HG02885 (cell line): ENCODE results near the gene FOXD1.
"Not testable (repeated sequence)": the region's sequence is repeated elsewhere in the genome, so short reads cannot be mapped to it uniquely, and the experiment has no call there.

Source experiments
- ATAC-seq: cut with Tn5 transposase; IDR thresholded peaks from one replicate; pipeline ENCODE4 v1.9.1; 2021; ENCODE audit warnings: mild to moderate bottlenecking; ENCODE audit not compliant: unreplicated experiment, poor library complexity

Gene FOXD1

GRCh38 chr5:73448463-73449136 is at the start of gene FOXD1:
TSS of gene FOXD1 (minus strand) at chr5:73448777. CDS start at chr5:73448362, 415 bp downstream.
- peak; percentile 64 for ATAC-seq

GRCh38 chr5:73497497-73498056 is 49.0 kb upstream of the FOXD1 start:
- no peak for ATAC-seq

- ATAC-seq = no peak
These were observed 48.4 kb upstream of the FOXD1 start for GRCh38 chr5:73496984-73497457.

- ATAC-seq = no peak
These were observed 47.3 kb upstream of the FOXD1 start for GRCh38 chr5:73495772-73496335.

- ATAC-seq = no peak
These were observed 46.1 kb upstream of the FOXD1 start for GRCh38 chr5:73494721-73495120.

- ATAC-seq = no peak
These were observed 44.8 kb upstream of the FOXD1 start for GRCh38 chr5:73493421-73493820.

- ATAC-seq = no peak
These were observed 42.6 kb upstream of the FOXD1 start for GRCh38 chr5:73491155-73491554.

- ATAC-seq = no peak
These were observed 41.5 kb upstream of the FOXD1 start for GRCh38 chr5:73490088-73490487.

GRCh38 chr5:73488806-73489205 is 40.2 kb upstream of the FOXD1 start:
- no peak for ATAC-seq

- no peak for ATAC-seq
These were observed 39.2 kb upstream of the FOXD1 start for GRCh38 chr5:73487815-73488214.

GRCh38 chr5:73487257-73487656 is 38.7 kb upstream of the FOXD1 start:
- ATAC-seq = not testable (repeated sequence)

- no peak for ATAC-seq
These were observed 37.7 kb upstream of the FOXD1 start for GRCh38 chr5:73486119-73486899.

- no peak for ATAC-seq
These were observed 37.1 kb upstream of the FOXD1 start for GRCh38 chr5:73485715-73486114.

GRCh38 chr5:73484511-73484910 is 35.9 kb upstream of the FOXD1 start:
- no peak for ATAC-seq

GRCh38 chr5:73483676-73484075 is 35.1 kb upstream of the FOXD1 start:
- no peak for ATAC-seq

GRCh38 chr5:73482383-73483136 is 34.0 kb upstream of the FOXD1 start:
- ATAC-seq = no peak

GRCh38 chr5:73480500-73480899 is 31.9 kb upstream of the FOXD1 start:
- ATAC-seq = no peak

GRCh38 chr5:73472116-73472515 is 23.5 kb upstream of the FOXD1 start:
- ATAC-seq = no peak

- no peak for ATAC-seq
These were observed 23.1 kb upstream of the FOXD1 start for GRCh38 chr5:73471654-73472053.

- no peak for ATAC-seq
These were observed 21.3 kb upstream of the FOXD1 start for GRCh38 chr5:73469878-73470277.
